Measurements from ENCODE around the gene AKR1B15. TPM values are rescaled to one million over a fixed set of nuclear protein-coding genes. Genes with fewer than 3 reads are reported as not detected.

Gene AKR1B15
- total and polyA plus RNA-seq, 9 of the 15 experiments (the other 6 are each of a cell fraction or from before 2014, with no cell fraction given), result not detected

DNA sequence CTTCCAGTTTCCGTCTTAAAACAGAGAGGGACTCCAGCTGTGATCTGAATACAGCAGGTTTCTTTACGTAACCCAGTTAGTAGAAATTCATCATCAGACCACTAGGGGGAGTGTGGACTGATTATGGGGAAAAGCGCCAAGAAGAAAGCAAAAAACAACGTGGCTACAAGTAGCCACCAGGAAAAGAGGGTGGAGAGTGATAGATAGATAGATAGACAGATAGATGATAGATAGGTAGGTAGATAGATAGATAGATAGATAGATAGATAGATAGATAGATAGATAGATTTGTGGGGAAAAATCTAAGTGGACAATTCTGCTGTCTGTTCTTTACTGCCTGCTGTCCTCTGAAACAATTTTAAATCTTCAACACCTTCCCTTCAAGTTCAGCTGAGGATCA lies 34.2 kb upstream of the AKR1B15 start (continued):
- TF ChIP-seq RB1 (IDR thresholded peaks at IDR 0.05; ENCODE audit: low read depth) (peak; percentile 55; the same call in 1 of the 2 replicates), KAT2B (IDR thresholded peaks at IDR 0.05; ENCODE audit: low read depth, low read length) (no peak), ZNF561 (CRISPR knock-in tag; conservative IDR thresholded peaks at IDR 0.05) (no peak), ZFP36 (IDR thresholded peaks at IDR 0.05; ENCODE audit: low read depth, low read length, partially characterized antibody) (peak; percentile 23), ZNF253 (CRISPR knock-in tag; conservative IDR thresholded peaks at IDR 0.05) (no peak), ZKSCAN8 (CRISPR knock-in tag; IDR thresholded peaks at IDR 0.05) (no peak), ZNF780A (CRISPR knock-in tag; IDR thresholded peaks at IDR 0.05) (no peak), ZNF197 (CRISPR knock-in tag; IDR thresholded peaks at IDR 0.05; ENCODE audit: low read depth) (no peak), ZNF263 (CRISPR knock-in tag; IDR thresholded peaks at IDR 0.05; ENCODE audit: borderline replicate concordance) (no peak), RCOR1 (IDR thresholded peaks at IDR 0.05; ENCODE audit: borderline replicate concordance in 1 of 2, low read depth in 2 of 2, low read length in 2 of 2) (no peak), NFXL1 (CRISPR knock-in tag; IDR thresholded peaks at IDR 0.05) (no peak), ZNF121 (CRISPR knock-in tag; conservative IDR thresholded peaks at IDR 0.05) (no peak)
- TF ChIP-seq, protein P1, sequence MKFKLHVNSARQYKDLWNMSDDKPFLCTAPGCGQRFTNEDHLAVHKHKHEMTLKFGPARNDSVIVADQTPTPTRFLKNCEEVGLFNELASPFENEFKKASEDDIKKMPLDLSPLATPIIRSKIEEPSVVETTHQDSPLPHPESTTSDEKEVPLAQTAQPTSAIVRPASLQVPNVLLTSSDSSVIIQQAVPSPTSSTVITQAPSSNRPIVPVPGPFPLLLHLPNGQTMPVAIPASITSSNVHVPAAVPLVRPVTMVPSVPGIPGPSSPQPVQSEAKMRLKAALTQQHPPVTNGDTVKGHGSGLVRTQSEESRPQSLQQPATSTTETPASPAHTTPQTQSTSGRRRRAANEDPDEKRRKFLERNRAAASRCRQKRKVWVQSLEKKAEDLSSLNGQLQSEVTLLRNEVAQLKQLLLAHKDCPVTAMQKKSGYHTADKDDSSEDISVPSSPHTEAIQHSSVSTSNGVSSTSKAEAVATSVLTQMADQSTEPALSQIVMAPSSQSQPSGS (CRISPR knock-in tag; IDR thresholded peaks at IDR 0.05), result no peak
- TF ChIP-seq, protein P2, sequence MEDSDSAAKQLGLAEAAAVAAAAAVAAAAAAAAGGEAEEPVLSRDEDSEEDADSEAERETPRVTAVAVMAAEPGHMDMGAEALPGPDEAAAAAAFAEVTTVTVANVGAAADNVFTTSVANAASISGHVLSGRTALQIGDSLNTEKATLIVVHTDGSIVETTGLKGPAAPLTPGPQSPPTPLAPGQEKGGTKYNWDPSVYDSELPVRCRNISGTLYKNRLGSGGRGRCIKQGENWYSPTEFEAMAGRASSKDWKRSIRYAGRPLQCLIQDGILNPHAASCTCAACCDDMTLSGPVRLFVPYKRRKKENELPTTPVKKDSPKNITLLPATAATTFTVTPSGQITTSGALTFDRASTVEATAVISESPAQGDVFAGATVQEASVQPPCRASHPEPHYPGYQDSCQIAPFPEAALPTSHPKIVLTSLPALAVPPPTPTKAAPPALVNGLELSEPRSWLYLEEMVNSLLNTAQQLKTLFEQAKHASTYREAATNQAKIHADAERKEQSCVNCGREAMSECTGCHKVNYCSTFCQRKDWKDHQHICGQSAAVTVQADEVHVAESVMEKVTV (CRISPR knock-in tag; IDR thresholded peaks at IDR 0.05), result no peak
- TF ChIP-seq, protein P3, sequence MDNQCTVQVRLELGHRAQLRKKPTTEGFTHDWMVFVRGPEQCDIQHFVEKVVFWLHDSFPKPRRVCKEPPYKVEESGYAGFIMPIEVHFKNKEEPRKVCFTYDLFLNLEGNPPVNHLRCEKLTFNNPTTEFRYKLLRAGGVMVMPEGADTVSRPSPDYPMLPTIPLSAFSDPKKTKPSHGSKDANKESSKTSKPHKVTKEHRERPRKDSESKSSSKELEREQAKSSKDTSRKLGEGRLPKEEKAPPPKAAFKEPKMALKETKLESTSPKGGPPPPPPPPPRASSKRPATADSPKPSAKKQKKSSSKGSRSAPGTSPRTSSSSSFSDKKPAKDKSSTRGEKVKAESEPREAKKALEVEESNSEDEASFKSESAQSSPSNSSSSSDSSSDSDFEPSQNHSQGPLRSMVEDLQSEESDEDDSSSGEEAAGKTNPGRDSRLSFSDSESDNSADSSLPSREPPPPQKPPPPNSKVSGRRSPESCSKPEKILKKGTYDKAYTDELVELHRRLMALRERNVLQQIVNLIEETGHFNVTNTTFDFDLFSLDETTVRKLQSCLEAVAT (IDR thresholded peaks at IDR 0.05), result peak in 1 of 2 experiments; percentile 57; a peak in 1 of 4 replicates
- TF ChIP-seq, protein P4, sequence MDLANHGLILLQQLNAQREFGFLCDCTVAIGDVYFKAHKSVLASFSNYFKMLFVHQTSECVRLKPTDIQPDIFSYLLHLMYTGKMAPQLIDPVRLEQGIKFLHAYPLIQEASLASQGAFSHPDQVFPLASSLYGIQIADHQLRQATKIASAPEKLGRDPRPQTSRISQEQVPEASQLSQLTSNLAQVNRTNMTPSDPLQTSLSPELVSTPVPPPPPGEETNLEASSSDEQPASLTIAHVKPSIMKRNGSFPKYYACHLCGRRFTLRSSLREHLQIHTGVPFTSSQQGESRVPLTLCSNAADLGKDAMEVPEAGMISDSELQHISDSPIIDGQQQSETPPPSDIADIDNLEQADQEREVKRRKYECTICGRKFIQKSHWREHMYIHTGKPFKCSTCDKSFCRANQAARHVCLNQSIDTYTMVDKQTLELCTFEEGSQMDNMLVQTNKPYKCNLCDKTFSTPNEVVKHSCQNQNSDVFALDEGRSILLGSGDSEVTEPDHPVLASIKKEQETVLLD (IDR thresholded peaks at IDR 0.05), result peak; percentile 83
- TF ChIP-seq, protein P5, sequence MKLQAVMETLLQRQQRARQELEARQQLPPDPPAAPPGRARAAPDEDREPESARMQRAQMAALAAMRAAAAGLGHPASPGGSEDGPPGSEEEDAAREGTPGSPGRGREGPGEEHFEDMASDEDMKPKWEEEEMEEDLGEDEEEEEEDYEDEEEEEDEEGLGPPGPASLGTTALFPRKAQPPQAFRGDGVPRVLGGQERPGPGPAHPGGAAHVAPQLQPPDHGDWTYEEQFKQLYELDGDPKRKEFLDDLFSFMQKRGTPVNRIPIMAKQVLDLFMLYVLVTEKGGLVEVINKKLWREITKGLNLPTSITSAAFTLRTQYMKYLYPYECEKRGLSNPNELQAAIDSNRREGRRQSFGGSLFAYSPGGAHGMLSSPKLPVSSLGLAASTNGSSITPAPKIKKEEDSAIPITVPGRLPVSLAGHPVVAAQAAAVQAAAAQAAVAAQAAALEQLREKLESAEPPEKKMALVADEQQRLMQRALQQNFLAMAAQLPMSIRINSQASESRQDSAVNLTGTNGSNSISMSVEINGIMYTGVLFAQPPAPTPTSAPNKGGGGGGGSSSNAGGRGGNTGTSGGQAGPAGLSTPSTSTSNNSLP (IDR thresholded peaks at IDR 0.05; ENCODE audit: borderline replicate concordance, low read depth, low read length), result peak; percentile 84; the same call in 1 of the 2 replicates
- TF ChIP-seq, protein P6, sequence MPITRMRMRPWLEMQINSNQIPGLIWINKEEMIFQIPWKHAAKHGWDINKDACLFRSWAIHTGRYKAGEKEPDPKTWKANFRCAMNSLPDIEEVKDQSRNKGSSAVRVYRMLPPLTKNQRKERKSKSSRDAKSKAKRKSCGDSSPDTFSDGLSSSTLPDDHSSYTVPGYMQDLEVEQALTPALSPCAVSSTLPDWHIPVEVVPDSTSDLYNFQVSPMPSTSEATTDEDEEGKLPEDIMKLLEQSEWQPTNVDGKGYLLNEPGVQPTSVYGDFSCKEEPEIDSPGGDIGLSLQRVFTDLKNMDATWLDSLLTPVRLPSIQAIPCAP (CRISPR knock-in tag; IDR thresholded peaks at IDR 0.05; ENCODE audit: borderline replicate concordance), result no peak
- TF ChIP-seq, protein P7, sequence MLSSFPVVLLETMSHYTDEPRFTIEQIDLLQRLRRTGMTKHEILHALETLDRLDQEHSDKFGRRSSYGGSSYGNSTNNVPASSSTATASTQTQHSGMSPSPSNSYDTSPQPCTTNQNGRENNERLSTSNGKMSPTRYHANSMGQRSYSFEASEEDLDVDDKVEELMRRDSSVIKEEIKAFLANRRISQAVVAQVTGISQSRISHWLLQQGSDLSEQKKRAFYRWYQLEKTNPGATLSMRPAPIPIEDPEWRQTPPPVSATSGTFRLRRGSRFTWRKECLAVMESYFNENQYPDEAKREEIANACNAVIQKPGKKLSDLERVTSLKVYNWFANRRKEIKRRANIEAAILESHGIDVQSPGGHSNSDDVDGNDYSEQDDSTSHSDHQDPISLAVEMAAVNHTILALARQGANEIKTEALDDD (IDR thresholded peaks at IDR 0.05), result no peak

Measured in K562 (cell line).